BLaER1 (cell line): ENCODE data around the gene CBLB.

ENCODE experiments used
- H3K27ac ChIP-seq: shearing (Covaris generic); formaldehyde crosslinking; 2 replicates; pipeline ENCODE4 v1.8.1; 2022
- H3K27me3 ChIP-seq: shearing (Covaris generic); formaldehyde crosslinking; 2 replicates; pipeline ENCODE4 v1.8.1; 2022
- H3K36me3 ChIP-seq: shearing (Covaris generic); formaldehyde crosslinking; 2 replicates; pipeline ENCODE4 v1.8.1; 2022
- H3K4me1 ChIP-seq: shearing (Covaris generic); formaldehyde crosslinking; 2 replicates; pipeline ENCODE4 v1.8.1; 2022
- H3K4me2 ChIP-seq: shearing (Covaris generic); formaldehyde crosslinking; 2 replicates; pipeline ENCODE4 v1.8.1; 2022
- H3K4me3 ChIP-seq: shearing (Covaris generic); formaldehyde crosslinking; 2 replicates; pipeline ENCODE4 v1.8.1; 2022
- H3K9ac ChIP-seq: shearing (Covaris generic); formaldehyde crosslinking; 2 replicates; pipeline ENCODE4 v1.8.1; 2022
- H3K9me3 ChIP-seq: shearing (Covaris generic); formaldehyde crosslinking; 2 replicates; pipeline ENCODE4 v1.8.1; 2022
- H4K20me1 ChIP-seq: shearing (Covaris generic); formaldehyde crosslinking; 2 replicates; pipeline ENCODE4 v1.8.1; 2022
- Cebpa-rat ChIP-seq: shearing (Covaris generic); IDR thresholded peaks from 2 replicates; pipeline ENCODE4 v1.8.1; 2022

The CBLB gene

DNA sequence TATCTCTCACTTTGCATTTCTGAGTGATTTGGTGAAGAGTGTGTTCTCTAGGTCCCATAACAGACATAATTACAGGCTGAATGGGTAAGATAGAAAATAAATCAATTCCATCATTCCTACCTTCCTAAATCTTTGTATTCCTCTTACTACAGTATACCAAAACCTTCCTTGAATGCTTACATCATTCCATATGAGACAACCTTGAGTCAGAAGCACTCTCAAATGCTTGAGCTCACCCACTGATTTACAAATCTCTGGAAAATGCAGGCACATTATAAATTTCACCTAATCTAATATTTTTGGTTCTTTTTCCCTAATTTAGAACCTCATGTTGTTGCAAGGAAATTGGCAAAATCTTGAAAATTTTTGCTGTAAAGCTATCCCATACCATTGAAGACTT lies 239.1 kb downstream of the CBLB start:
- no peaks in the 10 kb centered on the region for H4K20me1 ChIP-seq
- H3K36me3 ChIP-seq = no peaks in the 10 kb centered on the region
- H3K4me3 ChIP-seq = no peak overlapping the region
- H3K4me1 ChIP-seq = no peaks in the 10 kb centered on the region
- H3K27ac ChIP-seq = no peak overlapping the region
- H3K4me2 ChIP-seq = no peak overlapping the region
- no peaks in the 10 kb centered on the region for H3K27me3 ChIP-seq
- no peak for TF ChIP-seq Cebpa-rat
- no peaks in the 10 kb centered on the region for H3K9me3 ChIP-seq
- no peak overlapping the region for H3K9ac ChIP-seq

DNA sequence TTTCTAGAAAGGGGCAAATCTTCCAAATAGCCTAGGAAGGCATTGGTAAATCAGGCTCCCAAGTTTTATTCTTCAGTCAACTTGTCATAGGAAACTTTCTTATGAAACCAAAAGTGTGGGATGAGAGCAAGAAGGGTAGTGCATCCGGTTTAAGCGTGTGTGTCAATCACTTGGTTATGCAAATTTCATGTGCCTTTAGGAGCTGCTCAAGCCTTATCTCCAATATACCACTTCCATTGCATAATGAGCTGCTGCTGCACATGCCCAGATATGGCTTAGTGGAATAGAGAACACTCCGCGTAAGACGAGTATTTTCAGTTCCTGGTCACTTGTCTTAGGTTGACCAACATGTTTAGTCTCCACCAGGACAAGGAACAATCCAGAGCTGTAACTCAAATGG lies 242.1 kb downstream of the CBLB start:
- H3K27ac ChIP-seq = no peak overlapping the region
- no peaks in the 10 kb centered on the region for H3K9me3 ChIP-seq
- H3K36me3 ChIP-seq = no peaks in the 10 kb centered on the region
- no peaks in the 10 kb centered on the region for H3K4me1 ChIP-seq
- no peaks in the 10 kb centered on the region for H3K27me3 ChIP-seq
- no peaks in the 10 kb centered on the region for H4K20me1 ChIP-seq
- no peak overlapping the region for H3K4me3 ChIP-seq
- TF ChIP-seq Cebpa-rat = no peak
- H3K9ac ChIP-seq = no peak overlapping the region
- no peak overlapping the region for H3K4me2 ChIP-seq

DNA sequence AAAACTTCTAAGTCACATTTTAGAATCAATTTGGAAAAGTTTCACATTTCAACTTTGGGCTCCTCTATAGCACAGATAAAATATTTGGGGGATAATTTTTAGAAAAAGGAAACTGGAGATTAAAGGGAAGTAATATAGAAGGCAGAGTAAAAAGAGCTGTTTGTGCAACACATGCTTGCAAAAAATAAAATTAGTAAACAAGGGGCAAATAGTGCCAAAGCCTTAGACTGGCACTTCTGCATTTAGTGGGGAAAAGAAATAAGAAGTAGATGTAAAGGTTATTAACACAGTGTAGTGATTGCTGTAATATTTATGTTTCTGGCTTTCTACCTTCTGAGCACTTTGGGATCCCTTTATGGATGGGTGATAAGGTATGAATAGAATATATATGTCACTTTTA lies 246.6 kb downstream of the CBLB start:
- Histone ChIP-seq H4K20me1 (no peaks in the 10 kb centered on the region), H3K27me3 (no peaks in the 10 kb centered on the region), H3K4me3 (no peak overlapping the region), H3K36me3 (no peaks in the 10 kb centered on the region), H3K27ac (no peak overlapping the region), H3K9me3 (no peaks in the 10 kb centered on the region), H3K9ac (no peak overlapping the region), H3K4me1 (no peaks in the 10 kb centered on the region), H3K4me2 (no peak overlapping the region)
- TF ChIP-seq Cebpa-rat = no peak

DNA sequence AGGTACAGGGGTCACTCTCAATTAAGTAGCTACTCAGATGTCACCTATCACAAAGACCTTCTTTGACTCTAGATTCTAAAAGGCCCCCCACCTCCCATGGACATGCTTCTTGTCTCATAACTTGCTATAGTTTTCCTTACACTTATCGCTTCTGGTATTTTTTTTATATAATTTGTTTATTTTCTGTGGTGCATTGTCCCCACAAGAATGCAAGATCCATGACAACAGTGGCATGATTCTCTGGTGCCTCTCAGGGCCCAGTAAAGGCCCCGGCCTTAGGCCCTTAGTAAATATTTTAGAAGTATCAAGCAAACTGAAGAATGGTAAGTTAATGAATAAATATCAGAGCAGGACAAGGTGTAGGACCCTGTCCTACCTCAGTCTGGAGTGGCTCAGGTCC lies 248.6 kb downstream of the CBLB start:
- H3K9me3 ChIP-seq = no peaks in the 10 kb centered on the region
- H3K27ac ChIP-seq = no peak overlapping the region
- TF ChIP-seq Cebpa-rat = no peak
- H3K36me3 ChIP-seq = no peaks in the 10 kb centered on the region
- H3K4me3 ChIP-seq = no peak overlapping the region
- no peaks in the 10 kb centered on the region for H3K27me3 ChIP-seq
- no peak overlapping the region for H3K9ac ChIP-seq
- H3K4me1 ChIP-seq = no peaks in the 10 kb centered on the region
- no peak overlapping the region for H3K4me2 ChIP-seq
- no peaks in the 10 kb centered on the region for H4K20me1 ChIP-seq

DNA sequence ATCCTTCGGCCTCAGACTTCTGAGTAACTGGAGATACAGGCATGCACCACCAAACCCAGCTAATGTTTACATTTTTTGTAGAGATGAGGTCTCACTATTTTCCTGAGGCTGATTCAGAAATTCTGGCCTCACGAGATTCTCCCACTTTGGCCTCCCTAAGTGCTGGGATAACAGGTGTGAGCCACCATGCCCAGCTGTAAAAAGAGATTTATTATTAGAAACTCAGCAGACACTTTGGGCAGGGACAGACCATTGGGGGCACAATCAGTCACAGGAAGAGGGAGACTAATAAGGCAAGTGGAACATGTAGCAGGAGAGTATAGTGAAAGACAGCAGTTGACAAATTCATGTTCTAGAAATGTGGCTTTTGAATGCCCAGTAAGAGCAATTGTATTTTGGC lies 249.2 kb downstream of the CBLB start:
- Histone ChIP-seq H3K9me3 (no peaks in the 10 kb centered on the region), H3K4me3 (no peak overlapping the region), H3K9ac (no peak overlapping the region), H3K27me3 (no peaks in the 10 kb centered on the region), H4K20me1 (no peaks in the 10 kb centered on the region), H3K27ac (no peak overlapping the region), H3K4me1 (no peaks in the 10 kb centered on the region), H3K4me2 (no peak overlapping the region), H3K36me3 (no peaks in the 10 kb centered on the region)
- TF ChIP-seq Cebpa-rat = no peak

DNA sequence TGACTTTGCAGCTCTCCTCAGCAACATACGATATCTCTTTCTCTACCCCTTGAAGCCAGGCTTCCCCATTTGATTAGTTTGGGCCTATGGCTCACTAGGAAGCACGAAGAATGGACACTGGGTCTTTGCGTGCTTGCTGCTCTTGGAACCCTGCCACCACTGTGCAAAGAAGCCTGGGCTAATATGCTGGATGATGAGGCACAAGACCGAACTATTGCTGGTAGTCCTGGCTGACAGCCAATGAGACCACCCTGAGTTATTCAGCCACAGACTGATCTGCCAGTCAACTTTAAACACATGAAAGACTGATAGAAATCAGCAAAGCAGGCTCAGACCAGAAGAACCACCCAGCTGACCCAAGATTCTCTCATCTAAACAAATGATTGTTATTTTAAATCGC lies 250.3 kb downstream of the CBLB start:
- Histone ChIP-seq H3K9me3 (no peaks in the 10 kb centered on the region), H3K4me1 (no peaks in the 10 kb centered on the region), H3K27me3 (no peaks in the 10 kb centered on the region), H3K9ac (no peak overlapping the region), H4K20me1 (no peaks in the 10 kb centered on the region), H3K36me3 (no peaks in the 10 kb centered on the region), H3K4me2 (no peak overlapping the region), H3K4me3 (no peak overlapping the region), H3K27ac (no peak overlapping the region)
- no peak for TF ChIP-seq Cebpa-rat

DNA sequence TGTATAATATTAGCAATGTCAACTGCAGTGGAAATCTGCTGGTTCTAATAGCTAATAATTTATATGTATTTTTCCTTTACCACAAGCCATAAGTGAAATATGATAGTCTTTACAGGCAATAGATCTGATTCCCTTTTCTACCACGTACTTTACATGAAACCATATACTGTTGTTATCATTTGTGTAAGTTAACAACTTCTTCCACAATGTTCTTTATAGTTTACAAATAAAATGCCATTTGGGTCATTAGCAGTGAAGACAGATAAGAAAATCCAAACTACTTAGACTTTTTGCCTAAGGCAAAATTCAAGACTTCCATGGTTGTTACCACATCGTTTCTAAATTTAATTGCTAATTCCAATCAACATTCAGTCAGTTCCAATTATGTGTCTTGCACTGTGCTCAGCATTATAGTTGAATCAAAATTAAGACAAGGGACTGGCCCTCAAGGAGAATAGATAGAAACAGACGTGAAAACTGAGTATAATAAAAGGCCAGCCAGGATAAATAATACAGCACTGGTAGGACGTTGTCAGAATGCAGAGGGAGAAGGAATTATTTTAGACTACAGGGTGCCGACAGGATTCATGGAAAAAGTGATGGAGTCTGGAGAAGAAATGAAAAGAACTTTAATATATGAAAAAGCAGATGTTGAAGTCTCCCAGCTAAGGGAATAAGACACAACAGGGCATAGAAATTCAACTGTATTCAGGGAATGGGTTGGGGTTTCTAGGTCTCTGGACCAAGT lies 252.3 kb downstream of the CBLB start:
- Histone ChIP-seq H3K36me3 (no peaks in the 10 kb centered on the region), H4K20me1 (no peaks in the 10 kb centered on the region), H3K4me3 (no peak overlapping the region), H3K9me3 (no peaks in the 10 kb centered on the region), H3K4me1 (no peaks in the 10 kb centered on the region), H3K27ac (no peak overlapping the region), H3K4me2 (no peak overlapping the region), H3K9ac (no peak overlapping the region), H3K27me3 (no peaks in the 10 kb centered on the region)
- no peak for TF ChIP-seq Cebpa-rat

DNA sequence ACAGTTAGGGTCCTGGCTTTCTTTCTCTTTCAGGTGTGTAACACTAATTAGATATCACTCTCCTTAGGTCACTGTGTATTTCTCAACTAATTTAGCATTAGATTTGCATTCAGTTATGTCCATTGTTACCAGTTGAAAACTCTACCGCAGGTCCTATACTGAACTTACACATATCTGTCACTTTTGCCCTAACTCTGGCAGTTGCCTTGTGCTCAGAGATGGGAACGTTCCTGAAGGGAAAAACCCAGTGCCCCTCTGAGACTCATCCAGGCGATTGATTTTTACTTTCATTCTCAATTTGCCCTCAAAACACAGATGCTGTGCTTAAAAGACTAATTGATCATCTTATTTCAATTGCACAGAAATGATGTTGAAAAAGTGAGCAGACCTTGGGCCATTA lies 253.0 kb downstream of the CBLB start:
- Histone ChIP-seq H3K36me3 (no peaks in the 10 kb centered on the region), H3K27ac (no peak overlapping the region), H4K20me1 (no peaks in the 10 kb centered on the region), H3K9ac (no peak overlapping the region), H3K27me3 (no peaks in the 10 kb centered on the region), H3K4me2 (no peak overlapping the region), H3K9me3 (no peaks in the 10 kb centered on the region), H3K4me1 (no peaks in the 10 kb centered on the region), H3K4me3 (no peak overlapping the region)
- no peak for TF ChIP-seq Cebpa-rat

DNA sequence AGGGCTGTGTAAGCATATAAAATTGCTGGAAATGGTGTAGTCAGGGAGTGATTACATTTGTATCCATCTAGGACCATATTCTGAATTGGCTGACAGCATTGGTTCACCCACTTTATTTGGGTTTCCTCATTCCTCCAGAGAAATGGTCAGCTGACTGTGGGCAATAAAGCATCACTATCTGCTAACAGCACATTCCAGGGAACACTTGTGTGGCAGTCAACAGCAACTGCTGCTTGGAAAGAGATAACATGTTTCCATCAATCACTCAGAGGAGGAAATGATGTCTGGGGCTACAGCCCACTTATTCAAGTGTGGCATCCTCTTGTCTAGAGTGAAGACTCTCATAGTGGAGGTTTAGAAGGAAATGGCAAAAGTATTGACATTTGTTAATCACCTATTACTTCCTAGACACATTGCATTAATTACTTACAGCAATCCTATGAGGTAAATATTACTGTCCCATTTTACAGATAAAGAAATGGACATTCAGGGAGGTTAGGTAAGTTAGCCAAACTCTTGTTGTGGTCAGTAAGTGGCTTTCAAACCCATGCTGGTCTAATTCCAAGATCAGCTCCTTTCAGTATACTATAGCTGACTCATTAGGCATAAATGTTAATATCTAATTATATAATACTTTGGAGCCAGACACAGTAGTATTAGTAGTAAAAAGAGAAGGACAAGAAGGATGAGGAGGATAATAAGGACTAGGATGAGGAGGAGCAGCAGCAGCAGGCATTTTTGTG lies 254.4 kb downstream of the CBLB start:
- H3K4me2 ChIP-seq = no peak overlapping the region
- no peaks in the 10 kb centered on the region for H3K36me3 ChIP-seq
- H3K27me3 ChIP-seq = no peaks in the 10 kb centered on the region
- no peak overlapping the region for H3K9ac ChIP-seq
- no peak overlapping the region for H3K27ac ChIP-seq
- H3K4me1 ChIP-seq = no peaks in the 10 kb centered on the region
- H4K20me1 ChIP-seq = no peaks in the 10 kb centered on the region
- no peak overlapping the region for H3K4me3 ChIP-seq
- H3K9me3 ChIP-seq = no peaks in the 10 kb centered on the region
- no peak for TF ChIP-seq Cebpa-rat

DNA sequence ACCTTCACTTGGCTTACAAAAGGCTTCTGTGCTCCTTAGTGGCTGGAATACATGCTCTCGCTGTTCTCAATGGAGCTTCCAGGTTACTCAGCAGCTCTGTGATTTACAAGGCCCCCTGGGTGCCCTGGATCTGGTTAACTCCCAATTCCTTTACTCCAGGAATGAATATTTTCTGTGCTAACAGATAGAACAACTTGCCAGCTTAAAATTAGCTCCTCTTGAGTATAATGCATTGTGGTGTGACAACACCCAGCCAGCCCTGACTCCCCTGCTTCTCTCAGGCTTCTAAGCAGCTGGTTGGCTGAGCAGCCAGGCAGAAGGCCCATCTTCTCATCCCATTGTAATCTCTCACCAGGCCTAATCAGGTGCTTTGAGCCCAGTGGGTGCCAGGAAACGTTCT lies 255.7 kb downstream of the CBLB start:
- Histone ChIP-seq H4K20me1 (no peaks in the 10 kb centered on the region), H3K27me3 (no peaks in the 10 kb centered on the region), H3K36me3 (no peaks in the 10 kb centered on the region), H3K4me2 (no peak overlapping the region), H3K27ac (no peak overlapping the region), H3K4me3 (no peak overlapping the region), H3K4me1 (no peaks in the 10 kb centered on the region), H3K9me3 (no peaks in the 10 kb centered on the region), H3K9ac (no peak overlapping the region)
- TF ChIP-seq Cebpa-rat = no peak
